MCF 10A (cell line): ENCODE data around the gene AUTS2. TPM values are rescaled to one million over a fixed set of nuclear protein-coding genes. Genes with fewer than 3 reads are reported as not detected.
"Not testable (repeated sequence)": the region's sequence is repeated elsewhere in the genome, so short reads cannot be mapped to it uniquely, and the experiment has no call there.

Source experiments
- BruUV-seq: library from RNA; stranded (reverse); fragments of 400-500 nt; replicated peaks from 2 replicates; lab custom pipeline; 2021; lab: Mats Ljungman, UMichigan
- CTCF ChIA-PET: fragments of 300-600 bp; sonication (Branson Sonifier 250); formaldehyde crosslinking; extraction: SDS; loops from one replicate; lab custom pipeline; 2021; ENCODE audit warnings: antibody characterized with exemption, inconsistent platforms; lab: Yijun Ruan, JAX
- POLR2A ChIA-PET: fragments of 300-600, 350-650 bp; sonication (Branson Sonifier 250); formaldehyde crosslinking; extraction: SDS; loops from one replicate; lab custom pipeline; 2020; ENCODE audit warnings: antibody characterized with exemption, inconsistent platforms; lab: Yijun Ruan, JAX
- DNase-seq: peaks from one replicate; pipeline ENCODE4 v3.0.0-alpha.2; 2018; ENCODE audit not compliant: unreplicated experiment
- H3K27ac Mint-ChIP-seq: one replicate; pipeline ENCODE4 v1.8.0; 2022; ENCODE audit warnings: mild to moderate bottlenecking, low read depth, mixed read lengths; ENCODE audit not compliant: unreplicated experiment
- H3K27me3 Mint-ChIP-seq: one replicate; pipeline ENCODE4 v1.8.0; 2022; ENCODE audit warnings: mixed read lengths; ENCODE audit not compliant: insufficient read depth, unreplicated experiment
- H3K36me3 Mint-ChIP-seq: one replicate; pipeline ENCODE4 v1.8.0; 2022; ENCODE audit warnings: mild to moderate bottlenecking, moderate library complexity, mixed read lengths; ENCODE audit not compliant: insufficient read depth, unreplicated experiment
- H3K4me1 Mint-ChIP-seq: one replicate; pipeline ENCODE4 v1.8.0; 2022; ENCODE audit warnings: mixed read lengths; ENCODE audit not compliant: insufficient read depth, unreplicated experiment
- H3K4me3 Mint-ChIP-seq: one replicate; pipeline ENCODE4 v1.8.0; 2022; ENCODE audit warnings: mild to moderate bottlenecking, moderate library complexity, mixed read lengths; ENCODE audit not compliant: unreplicated experiment
- H3K9me3 Mint-ChIP-seq: one replicate; pipeline ENCODE4 v1.8.0; 2022; ENCODE audit warnings: mixed read lengths; ENCODE audit not compliant: unreplicated experiment
- CTCF ChIP-seq: fragments of 200-600 bp; IDR thresholded peaks from one replicate; pipeline ENCODE4 v1.8.0; 2022; ENCODE audit warnings: antibody characterized with exemption, mild to moderate bottlenecking; ENCODE audit not compliant: unreplicated experiment
- intact Hi-C: fragments of 100-400 bp; cut with micrococcal nuclease; formaldehyde crosslinking; loops from 2 replicates; pipeline ENCODE4 v1.14.1; 2022
- total RNA-seq: library from RNA; stranded (reverse); gene quantifications from 2 replicates; pipeline ENCODE4 v1.2.3, GENCODE V29; 2022

AUTS2 gene
- total RNA-seq, 1 experiment from 2014 or later = 1.3 TPM

DNA sequence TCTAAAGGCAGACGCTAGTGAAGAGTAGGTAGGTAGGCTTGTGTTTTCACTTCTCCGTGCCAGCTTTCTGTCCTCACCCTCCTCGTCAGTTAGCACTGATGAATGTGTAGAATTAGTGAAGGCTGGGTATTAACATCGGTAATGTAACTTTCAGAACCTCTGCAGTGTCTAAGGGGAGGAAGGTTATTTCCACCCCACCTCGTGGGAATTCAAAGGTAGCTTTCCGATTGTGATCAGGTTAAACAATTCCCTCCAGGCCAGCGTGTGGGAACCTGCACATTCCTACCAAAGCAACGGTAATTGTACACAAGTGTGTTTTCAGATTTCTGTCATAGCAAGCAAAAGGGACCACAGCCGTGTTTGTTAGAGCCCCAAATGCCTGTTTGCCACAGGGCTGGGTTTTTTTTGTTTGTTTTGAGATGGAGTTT, 1128.7 kb downstream of the AUTS2 start:
- no peak overlapping the region for H3K4me3 Mint-ChIP-seq
- no peak for DNase-seq
- H3K9me3 Mint-ChIP-seq = peaks cover 12% of the 10 kb centered on the region
- ChIA-PET CTCF (no interaction called here), POLR2A (no interaction called here)
- TF ChIP-seq CTCF = no peak
- intact Hi-C loops = no loop called here
- H3K27me3 Mint-ChIP-seq = no peaks in the 10 kb centered on the region
- H3K4me1 Mint-ChIP-seq = no peaks in the 10 kb centered on the region
- BruUV-seq = no TSS peak
- no peak overlapping the region for H3K27ac Mint-ChIP-seq
- H3K36me3 Mint-ChIP-seq = no peaks in the 10 kb centered on the region

- H3K27me3 Mint-ChIP-seq = no peaks in the 10 kb centered on the region
- no peak overlapping the region for H3K4me3 Mint-ChIP-seq
- no peaks in the 10 kb centered on the region for H3K4me1 Mint-ChIP-seq
- intact Hi-C loops = no loop called here
- POLR2A ChIA-PET = no interaction called here
- H3K27ac Mint-ChIP-seq = no peak overlapping the region
- peaks cover 15% of the 10 kb centered on the region for H3K9me3 Mint-ChIP-seq
- CTCF ChIA-PET = no interaction called here
- no peaks in the 10 kb centered on the region for H3K36me3 Mint-ChIP-seq
- TF ChIP-seq CTCF = no peak
- no TSS peak for BruUV-seq
- no peak for DNase-seq
Measured at GRCh38 chr7:70727861-70728260, 1129.6 kb downstream of the AUTS2 start.

DNA sequence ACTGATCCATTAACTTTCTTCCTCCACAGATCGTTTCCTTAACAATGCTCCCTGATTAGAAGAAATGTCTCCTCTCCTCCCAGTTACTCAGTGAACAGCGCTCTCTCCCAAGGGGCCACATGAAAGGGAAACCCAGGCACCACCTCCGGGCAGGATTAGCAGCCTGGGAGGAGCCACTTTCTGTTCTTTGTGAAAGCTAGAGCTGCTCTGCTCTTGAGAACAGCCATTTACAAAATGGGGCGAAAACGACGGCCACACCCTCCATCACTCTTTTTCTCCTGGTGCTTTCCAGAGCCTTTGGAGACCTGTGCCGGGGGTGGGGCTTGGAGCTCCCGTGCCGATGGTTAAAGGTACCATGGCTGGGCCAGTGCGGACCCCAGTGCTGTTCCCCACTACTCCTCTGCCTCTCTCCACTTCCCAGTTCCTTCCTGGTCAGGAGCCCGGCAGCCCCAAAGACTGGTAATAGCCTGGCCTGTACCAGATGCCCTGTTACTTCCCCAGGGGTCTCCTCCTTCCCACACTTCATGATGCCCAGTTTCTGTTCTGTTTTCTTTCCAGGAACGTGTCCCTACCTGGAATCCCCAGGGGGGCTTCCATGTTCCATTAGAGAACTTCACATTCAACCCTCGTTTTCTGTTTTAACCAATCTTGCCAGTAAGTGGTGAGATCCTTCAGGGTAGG, 1130.7 kb downstream of the AUTS2 start:
- no peaks in the 10 kb centered on the region for H3K27me3 Mint-ChIP-seq
- intact Hi-C loops = no loop called here
- CTCF ChIA-PET = interaction anchor here (0.8 kb wide), 1 partner anchor 9 kb away, joined by 3 read pairs; no protein-coding TSS in a partner anchor
- no peak overlapping the region for H3K4me3 Mint-ChIP-seq
- TF ChIP-seq CTCF = no peak
- H3K36me3 Mint-ChIP-seq = no peaks in the 10 kb centered on the region
- POLR2A ChIA-PET = no interaction called here
- H3K27ac Mint-ChIP-seq = no peak overlapping the region
- H3K9me3 Mint-ChIP-seq = peaks cover 15% of the 10 kb centered on the region
- no TSS peak for BruUV-seq
- DNase-seq = no peak
- no peaks in the 10 kb centered on the region for H3K4me1 Mint-ChIP-seq

DNA sequence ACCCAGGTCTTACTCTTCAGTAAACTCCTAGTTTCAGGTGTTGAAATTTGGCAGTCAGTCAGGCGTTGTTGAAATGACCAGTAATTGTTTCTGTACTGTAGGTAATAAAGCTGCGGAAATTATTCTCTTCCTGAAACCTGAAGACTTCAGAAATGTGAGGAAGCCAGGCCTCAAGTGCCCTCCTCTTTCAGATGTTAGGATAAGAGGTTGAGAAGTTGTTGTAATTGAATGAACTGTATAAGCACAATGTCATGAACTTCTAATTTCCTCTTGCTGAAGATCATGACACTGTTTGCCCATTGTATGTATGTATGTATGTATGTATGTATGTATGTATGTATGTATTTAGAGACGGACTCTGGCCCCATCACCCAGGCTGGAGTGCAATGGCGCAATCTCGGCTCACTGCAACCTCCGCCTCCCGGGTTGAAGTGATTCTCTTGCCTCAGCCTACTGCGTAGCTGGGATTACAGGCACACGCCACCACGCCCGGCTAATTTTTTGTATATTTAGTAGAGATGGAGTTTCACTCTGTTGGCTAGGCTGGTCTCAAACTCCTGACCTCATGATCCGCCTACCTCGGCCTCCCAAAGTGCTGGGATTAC, 1131.4 kb downstream of the AUTS2 start:
- intact Hi-C loops, H3K27ac Mint-ChIP-seq, POLR2A ChIA-PET, H3K36me3 Mint-ChIP-seq, DNase-seq, BruUV-seq, H3K27me3 Mint-ChIP-seq, H3K4me1 Mint-ChIP-seq, H3K4me3 Mint-ChIP-seq: not testable (repeated sequence)
- H3K9me3 Mint-ChIP-seq = peaks cover 15% of the 10 kb centered on the region
- CTCF ChIA-PET = interaction anchor here (0.7 kb wide), 1 partner anchor 13 kb away, joined by 3 read pairs; no protein-coding TSS in a partner anchor
